DOHH2 (cell line): ENCODE data around the gene BATF2.
A peak's percentile ranks its signal among the peaks of the same experiment; 100 is the strongest.

Source experiments
- H3F3A ChIP-seq: fragments of 200-600 bp; sonication (generic), shearing (Covaris generic); 2 replicates; pipeline ENCODE4 v1.6.0; 2016; ENCODE audit warnings: antibody characterized with exemption, mild to moderate bottlenecking; ENCODE audit not compliant: control insufficient read depth, insufficient read depth
- H3K27ac ChIP-seq: fragments of 200-600 bp; sonication (generic); 2 replicates; pipeline ENCODE4 v1.5.1; 2014; ENCODE audit warnings: low read depth, mild to moderate bottlenecking, low read length, moderate library complexity
- H3K27me3 ChIP-seq: fragments of 200-600 bp; sonication (generic); 2 replicates; pipeline ENCODE4 v1.6.1; 2014; ENCODE audit warnings: mild to moderate bottlenecking, low read length, mixed read lengths; ENCODE audit not compliant: control insufficient read depth
- H3K36me3 ChIP-seq: fragments of 200-600 bp; sonication (generic); 2 replicates; pipeline ENCODE4 v1.6.1; 2014; ENCODE audit warnings: mild to moderate bottlenecking, low read length, moderate library complexity, mixed read lengths; ENCODE audit not compliant: control insufficient read depth
- H3K4me1 ChIP-seq: fragments of 200-600 bp; sonication (generic); 2 replicates; pipeline ENCODE4 v1.6.1; 2014; ENCODE audit warnings: mild to moderate bottlenecking, low read length, mixed read lengths; ENCODE audit not compliant: control insufficient read depth
- H3K4me2 ChIP-seq: fragments of 200-600 bp; sonication (generic); 2 replicates; pipeline ENCODE4 v1.6.0; 2014; ENCODE audit warnings: mild to moderate bottlenecking, low read length, moderate library complexity
- H3K4me3 ChIP-seq: fragments of 200-600 bp; sonication (generic); 2 replicates; pipeline ENCODE4 v1.5.1; 2014; ENCODE audit warnings: mild to moderate bottlenecking, low read length, mixed read lengths
- H3K79me2 ChIP-seq: fragments of 200-600 bp; sonication (generic); 2 replicates; pipeline ENCODE4 v1.6.1; 2014; ENCODE audit warnings: mild to moderate bottlenecking, low read length, mixed read lengths; ENCODE audit not compliant: control insufficient read depth
- H3K9me2 ChIP-seq: fragments of 200-600 bp; sonication (generic); replicated peaks from 2 replicates; pipeline ENCODE4 v1.6.1; 2014; ENCODE audit warnings: mild to moderate bottlenecking, low read length, mixed read lengths; ENCODE audit not compliant: control insufficient read depth
- H3K9me3 ChIP-seq: fragments of 200-600 bp; sonication (generic); 2 replicates; pipeline ENCODE4 v1.6.1; 2014; ENCODE audit warnings: antibody characterized with exemption, low read length, mixed read lengths; ENCODE audit not compliant: control insufficient read depth, insufficient read depth
- H4K20me1 ChIP-seq: fragments of 200-600 bp; sonication (generic); 2 replicates; pipeline ENCODE4 v1.6.0; 2014; ENCODE audit warnings: low read depth, mild to moderate bottlenecking, antibody characterized with exemption, low read length, moderate library complexity; ENCODE audit not compliant: control insufficient read depth, insufficient read depth
- EZH2phosphoT487 ChIP-seq: fragments of 200-600 bp; sonication (generic); IDR thresholded peaks from 2 replicates; pipeline ENCODE4 v1.6.1; 2017; ENCODE audit warnings: borderline replicate concordance, mild to moderate bottlenecking, antibody characterized with exemption, low read length, moderate library complexity, mixed read lengths
- TF ChIP-seq, protein P1 (sequence below): fragments of 200-600 bp; sonication (generic); IDR thresholded peaks from one replicate; pipeline ENCODE4 v1.5.1; 2014; ENCODE audit warnings: antibody characterized with exemption, mild to moderate bottlenecking, low read depth, low read length; ENCODE audit not compliant: poor library complexity, severe bottlenecking

Gene BATF2

DNA sequence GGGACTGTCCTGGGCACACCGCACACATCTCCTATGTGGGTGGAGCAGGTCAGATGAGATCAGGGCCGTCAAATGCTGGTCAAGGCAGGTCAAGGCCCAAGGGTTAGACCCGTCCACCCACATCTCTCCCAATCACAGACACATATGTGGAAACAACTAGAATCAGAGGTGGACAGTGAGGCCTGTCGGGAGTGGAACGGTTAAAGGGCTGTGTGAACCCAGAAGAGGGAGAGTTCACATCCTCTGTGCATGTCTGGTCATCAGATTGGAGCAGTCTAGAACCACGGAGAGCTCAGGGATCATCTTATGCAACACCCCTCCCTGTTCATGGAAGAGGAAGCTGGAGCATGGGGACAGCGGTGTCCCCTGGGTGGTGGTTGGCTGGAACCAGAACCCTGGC lies 23.1 kb upstream of the BATF2 start:
- H3K4me1 ChIP-seq: peaks cover 26% of the 10 kb centered on the region
- H3K27me3 ChIP-seq: no peaks in the 10 kb centered on the region
- H3K9me2 ChIP-seq: no peaks in the 10 kb centered on the region
- H3K36me3 ChIP-seq: peaks cover 49% of the 10 kb centered on the region
- H4K20me1 ChIP-seq: no peaks in the 10 kb centered on the region
- no peak overlapping the region for H3K4me2 ChIP-seq
- H3F3A ChIP-seq: no peaks in the 10 kb centered on the region
- TF ChIP-seq, protein P1, sequence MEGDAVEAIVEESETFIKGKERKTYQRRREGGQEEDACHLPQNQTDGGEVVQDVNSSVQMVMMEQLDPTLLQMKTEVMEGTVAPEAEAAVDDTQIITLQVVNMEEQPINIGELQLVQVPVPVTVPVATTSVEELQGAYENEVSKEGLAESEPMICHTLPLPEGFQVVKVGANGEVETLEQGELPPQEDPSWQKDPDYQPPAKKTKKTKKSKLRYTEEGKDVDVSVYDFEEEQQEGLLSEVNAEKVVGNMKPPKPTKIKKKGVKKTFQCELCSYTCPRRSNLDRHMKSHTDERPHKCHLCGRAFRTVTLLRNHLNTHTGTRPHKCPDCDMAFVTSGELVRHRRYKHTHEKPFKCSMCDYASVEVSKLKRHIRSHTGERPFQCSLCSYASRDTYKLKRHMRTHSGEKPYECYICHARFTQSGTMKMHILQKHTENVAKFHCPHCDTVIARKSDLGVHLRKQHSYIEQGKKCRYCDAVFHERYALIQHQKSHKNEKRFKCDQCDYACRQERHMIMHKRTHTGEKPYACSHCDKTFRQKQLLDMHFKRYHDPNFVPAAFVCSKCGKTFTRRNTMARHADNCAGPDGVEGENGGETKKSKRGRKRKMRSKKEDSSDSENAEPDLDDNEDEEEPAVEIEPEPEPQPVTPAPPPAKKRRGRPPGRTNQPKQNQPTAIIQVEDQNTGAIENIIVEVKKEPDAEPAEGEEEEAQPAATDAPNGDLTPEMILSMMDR: no peak
- TF ChIP-seq EZH2phosphoT487: no peak
- H3K79me2 ChIP-seq: peaks cover 30% of the 10 kb centered on the region
- no peaks in the 10 kb centered on the region for H3K9me3 ChIP-seq
- no peak overlapping the region for H3K4me3 ChIP-seq
- no peak overlapping the region for H3K27ac ChIP-seq

DNA sequence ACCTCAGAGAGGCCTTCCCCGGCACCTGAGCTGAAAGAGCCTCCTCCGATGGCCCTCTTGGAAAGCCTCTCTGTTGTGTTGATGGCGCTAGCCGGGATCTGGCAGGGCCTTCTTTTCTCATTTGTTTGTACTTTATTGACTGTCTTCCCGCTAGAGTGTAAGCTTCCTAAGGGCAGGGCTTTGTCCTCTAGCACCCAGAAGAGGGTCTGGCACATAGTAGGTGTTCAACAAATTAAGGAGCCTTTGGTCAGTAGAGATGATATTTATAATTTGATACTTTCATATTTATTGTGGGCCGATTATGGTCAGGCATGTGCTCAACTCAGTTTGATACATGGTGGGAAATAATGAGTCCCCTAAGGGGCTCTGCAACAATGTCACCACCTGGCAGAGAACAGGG lies 21.2 kb upstream of the BATF2 start:
- Histone ChIP-seq H3K79me2 (peaks cover 34% of the 10 kb centered on the region), H3F3A (0 out of 2 replicates have a peak, but pooled peaks cover 2% of the 10 kb centered on the region), H3K36me3 (peaks cover 49% of the 10 kb centered on the region), H3K9me3 (no peaks in the 10 kb centered on the region), H3K27ac (no peak overlapping the region), H3K9me2 (no peaks in the 10 kb centered on the region), H3K4me2 (no peak overlapping the region), H3K4me3 (no peak overlapping the region), H3K4me1 (peaks cover 33% of the 10 kb centered on the region), H4K20me1 (no peaks in the 10 kb centered on the region), H3K27me3 (no peaks in the 10 kb centered on the region)
- TF ChIP-seq, protein P1: no peak
- TF ChIP-seq EZH2phosphoT487: no peak

DNA sequence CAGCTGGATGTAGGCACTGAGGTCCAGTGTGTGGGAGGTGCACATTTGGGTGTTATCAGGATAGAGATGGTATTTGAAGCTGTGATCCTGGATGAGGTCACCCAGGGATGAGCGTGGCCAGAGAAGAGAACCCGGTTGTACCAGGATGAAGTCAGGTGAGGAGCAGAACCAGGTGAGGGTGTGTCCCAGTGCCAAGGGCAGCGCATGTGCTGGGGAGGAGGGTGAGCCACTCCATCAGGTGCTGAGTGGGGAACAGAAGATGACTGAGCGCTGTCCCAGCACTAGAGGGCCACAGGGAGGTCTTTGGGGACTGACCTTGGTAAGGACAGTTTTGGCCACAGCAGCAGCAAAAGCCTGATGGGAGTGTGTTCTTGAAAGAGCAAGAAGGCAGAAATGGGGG lies 19.9 kb upstream of the BATF2 start:
- H4K20me1 ChIP-seq: no peaks in the 10 kb centered on the region
- TF ChIP-seq, protein P1: peak; percentile 23
- no peak for TF ChIP-seq EZH2phosphoT487
- H3K9me3 ChIP-seq: no peaks in the 10 kb centered on the region
- peak overlapping the region; percentile 81; the same call in 1 of the 2 replicates for H3K4me2 ChIP-seq
- peaks cover 36% of the 10 kb centered on the region for H3K4me1 ChIP-seq
- H3K27ac ChIP-seq: no peak overlapping the region
- H3K36me3 ChIP-seq: peaks cover 44% of the 10 kb centered on the region
- H3K27me3 ChIP-seq: no peaks in the 10 kb centered on the region
- H3K9me2 ChIP-seq: no peaks in the 10 kb centered on the region
- H3K4me3 ChIP-seq: no peak overlapping the region; the same call in 1 of the 2 replicates
- 0 out of 2 replicates have a peak, but pooled peaks cover 2% of the 10 kb centered on the region for H3F3A ChIP-seq
- H3K79me2 ChIP-seq: peaks cover 34% of the 10 kb centered on the region
